Lung (tissue), 12 donors: Measurements from ENCODE around the gene SDR9C7. TPM values are rescaled to one million over a fixed set of nuclear protein-coding genes. Genes with fewer than 3 reads are reported as not detected.
"Not testable (repeated sequence)": the region's sequence is repeated elsewhere in the genome, so short reads cannot be mapped to it uniquely, and the experiment has no call there.

Experiments used
- ATAC-seq: fragments of 200-7000 bp; cut with Tn5 transposase; one replicate; pipeline ENCODE4 v1.9.1; 2020; ENCODE audit warnings: moderate number of reproducible peaks; ENCODE audit not compliant: insufficient read depth, low FRiP score
- DNase-seq, 3 donors: peaks; one replicate each; pipeline ENCODE4 v3.0.0-alpha.2; 2013 to 2017
- H3K27ac ChIP-seq, 2 donors: one replicate each; pipeline ENCODE4 v1.5.1; 2013; ENCODE audit warnings: mild to moderate bottlenecking in 2 of 2, moderate library complexity in 2 of 2, control low read depth in 1 of 2, inconsistent platforms in 1 of 2, low read depth in 1 of 2, low read length in 1 of 2
- H3K27me3 ChIP-seq, 3 donors: one replicate each; pipeline ENCODE4 v1.5.1; 2013; ENCODE audit warnings: low read length in 2 of 3; ENCODE audit not compliant: control insufficient read depth in 3 of 3, insufficient read depth in 3 of 3
- H3K36me3 ChIP-seq, 4 donors: one replicate each; pipeline ENCODE4 v1.5.1; 2013; ENCODE audit warnings: low read length in 4 of 4, mild to moderate bottlenecking in 1 of 4, moderate library complexity in 1 of 4; ENCODE audit not compliant: control insufficient read depth in 4 of 4, insufficient read depth in 4 of 4
- H3K4me1 ChIP-seq, 5 donors: one replicate each; pipeline ENCODE4 v1.5.1; 2013; ENCODE audit warnings: low read length in 5 of 5, mild to moderate bottlenecking in 2 of 5, moderate library complexity in 1 of 5; ENCODE audit not compliant: control insufficient read depth in 5 of 5, insufficient read depth in 5 of 5
- H3K4me3 ChIP-seq: one replicate; pipeline ENCODE4 v1.5.1; 2013; ENCODE audit warnings: mild to moderate bottlenecking, control low read depth, moderate library complexity
- H3K9ac ChIP-seq, 2 donors: one replicate each; pipeline ENCODE4 v1.5.1; 2013; ENCODE audit warnings: low read length in 2 of 2, control low read depth in 1 of 2; ENCODE audit not compliant: insufficient read depth in 1 of 2
- H3K9me3 ChIP-seq, 4 donors: one replicate each; pipeline ENCODE4 v1.5.1; 2013; ENCODE audit warnings: low read length in 3 of 4, mild to moderate bottlenecking in 1 of 4, moderate library complexity in 1 of 4; ENCODE audit not compliant: control insufficient read depth in 4 of 4, insufficient read depth in 3 of 4
- WGBS, 2 donors: extraction: QIAGEN DNeasy Blood & Tissue Kit; methylation state at CpG; one replicate each; pipeline ENCODE4 v1.1.7; 2013; 5-methylcytosine and 5-hydroxymethylcytosine counted together
- polyA plus RNA-seq, 2 donors: library from polyadenylated mRNA; stranded (reverse); fragments of 200-250 nt; gene quantifications; one replicate each; pipeline ENCODE4 v1.2.1, GENCODE V29; 2013
- total RNA-seq, 2 donors: library from RNA; depleted of rRNA in 1 of 2; stranded (reverse); fragments of >200 nt in 1 of 2; gene quantifications; one replicate each; pipeline ENCODE4 v1.2.1, GENCODE V29; 2014 to 2021
- TF ChIP-seq, protein P1 (sequence below): IDR thresholded peaks from 2 replicates; pipeline ENCODE4 v1.5.1; 2012; ENCODE audit warnings: mild to moderate bottlenecking; ENCODE audit errors: control extremely low read depth, extremely low read depth
- donor health status: control.
- donor health status: control.
- donor health status: Bipolar disorder and iron deficiency.
- donor health status: healthy.
- donor health status: DM: yes; HTN: yes; CAD: no.

Gene SDR9C7
- total and polyA plus RNA-seq, 4 donors = not detected

DNA sequence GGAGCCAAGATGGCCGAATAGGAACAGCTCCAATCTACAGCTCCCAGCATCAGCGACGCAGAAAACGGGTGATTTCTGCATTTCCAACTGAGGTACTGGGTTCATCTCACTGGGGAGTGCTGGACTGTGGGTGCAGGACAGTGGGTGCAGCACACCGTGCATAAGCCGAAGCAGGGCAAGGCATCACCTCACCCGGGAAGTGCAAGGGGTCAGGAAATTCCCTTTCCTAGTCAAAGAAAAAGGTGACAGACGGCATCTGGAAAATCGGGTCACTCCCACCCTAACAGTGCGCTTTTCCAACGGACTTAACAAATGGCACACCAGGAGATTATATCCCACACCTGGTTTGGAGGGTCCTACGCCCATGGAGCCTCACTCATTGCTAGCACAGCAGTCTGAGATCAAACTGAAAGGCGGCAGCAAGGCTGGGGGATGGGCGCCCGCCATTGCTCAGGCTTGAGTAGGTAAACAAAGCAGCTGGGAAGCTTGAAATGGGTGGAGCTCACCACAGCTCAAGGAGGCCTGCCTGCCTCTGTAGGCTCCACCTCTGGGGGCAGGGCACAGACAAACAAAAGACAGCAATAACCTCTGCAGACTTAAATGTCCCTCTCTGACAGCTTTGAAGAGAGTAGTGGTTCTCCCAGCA is 31.9 kb upstream of the SDR9C7 start:
- WGBS, 2 donors = 86 to 97% methylated on average over 15 of the region's 15 CpGs
- not testable (repeated sequence) for DNase-seq, H3K27me3 ChIP-seq, H3K9ac ChIP-seq, H3K4me3 ChIP-seq, H3K36me3 ChIP-seq, H3K27ac ChIP-seq, H3K9me3 ChIP-seq, ATAC-seq, H3K4me1 ChIP-seq

- not testable (repeated sequence) for H3K27me3 ChIP-seq, H3K9ac ChIP-seq, ATAC-seq, H3K4me3 ChIP-seq, H3K9me3 ChIP-seq, H3K36me3 ChIP-seq, H3K27ac ChIP-seq, H3K4me1 ChIP-seq, DNase-seq
- WGBS, 2 donors = 99% methylated on average over 3 to 4 of the region's 4 CpGs
These were observed 30.9 kb upstream of the SDR9C7 start for GRCh38 chr12:56965124-56965523.

GRCh38 chr12:56963557-56963956 is 29.3 kb upstream of the SDR9C7 start:
- H3K27ac ChIP-seq, H3K27me3 ChIP-seq, H3K9me3 ChIP-seq, H3K36me3 ChIP-seq, H3K4me1 ChIP-seq, H3K4me3 ChIP-seq, DNase-seq, ATAC-seq, H3K9ac ChIP-seq: not testable (repeated sequence)
- 94 to 100% methylated on average over 8 to 17 of the region's 27 CpGs for WGBS, 2 donors

- H3K4me3 ChIP-seq, H3K36me3 ChIP-seq, H3K27me3 ChIP-seq, H3K4me1 ChIP-seq, DNase-seq, H3K27ac ChIP-seq, ATAC-seq, H3K9ac ChIP-seq: not testable (repeated sequence)
- peaks cover 0 to 11% (median 3%) of the 10 kb centered on the region in 4 donors for H3K9me3 ChIP-seq
- WGBS, 2 donors = 48 to 58% methylated on average over 4 of the region's 4 CpGs
These were observed 28.0 kb upstream of the SDR9C7 start for GRCh38 chr12:56962247-56962646.

DNA sequence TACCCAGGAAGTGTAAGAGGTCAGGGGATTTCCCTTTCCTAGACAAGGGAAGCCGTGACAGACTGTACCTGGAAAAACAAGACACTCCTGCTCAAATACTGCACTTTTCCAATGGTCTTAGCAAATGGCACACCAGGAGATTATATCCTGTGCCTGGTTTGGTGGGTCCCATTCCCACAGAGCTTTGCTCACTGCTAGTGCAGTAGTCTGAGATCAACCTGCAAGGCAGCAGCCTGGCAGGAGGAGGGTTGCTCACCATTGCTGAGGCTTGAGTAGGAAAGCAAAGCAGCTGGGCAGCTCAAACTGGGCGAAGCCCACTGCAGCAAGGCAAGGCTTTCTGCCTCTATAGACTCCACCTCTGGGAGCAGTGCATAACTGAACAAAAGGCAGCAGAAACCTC is 24.2 kb upstream of the SDR9C7 start:
- Histone ChIP-seq H3K27me3 (no peaks in the 10 kb centered on the region), H3K4me3 (no peak overlapping the region), H3K9me3 (peaks cover 0 to 7% (median 3%) of the 10 kb centered on the region in 4 donors), H3K4me1 (no peaks in the 10 kb centered on the region), H3K36me3 (no peaks in the 10 kb centered on the region), H3K9ac (no peak overlapping the region), H3K27ac (no peak overlapping the region)
- no peak for ATAC-seq
- DNase-seq = no peak
- 77 to 87% methylated on average over 2 of the region's 2 CpGs for WGBS, 2 donors
- TF ChIP-seq, protein P1, sequence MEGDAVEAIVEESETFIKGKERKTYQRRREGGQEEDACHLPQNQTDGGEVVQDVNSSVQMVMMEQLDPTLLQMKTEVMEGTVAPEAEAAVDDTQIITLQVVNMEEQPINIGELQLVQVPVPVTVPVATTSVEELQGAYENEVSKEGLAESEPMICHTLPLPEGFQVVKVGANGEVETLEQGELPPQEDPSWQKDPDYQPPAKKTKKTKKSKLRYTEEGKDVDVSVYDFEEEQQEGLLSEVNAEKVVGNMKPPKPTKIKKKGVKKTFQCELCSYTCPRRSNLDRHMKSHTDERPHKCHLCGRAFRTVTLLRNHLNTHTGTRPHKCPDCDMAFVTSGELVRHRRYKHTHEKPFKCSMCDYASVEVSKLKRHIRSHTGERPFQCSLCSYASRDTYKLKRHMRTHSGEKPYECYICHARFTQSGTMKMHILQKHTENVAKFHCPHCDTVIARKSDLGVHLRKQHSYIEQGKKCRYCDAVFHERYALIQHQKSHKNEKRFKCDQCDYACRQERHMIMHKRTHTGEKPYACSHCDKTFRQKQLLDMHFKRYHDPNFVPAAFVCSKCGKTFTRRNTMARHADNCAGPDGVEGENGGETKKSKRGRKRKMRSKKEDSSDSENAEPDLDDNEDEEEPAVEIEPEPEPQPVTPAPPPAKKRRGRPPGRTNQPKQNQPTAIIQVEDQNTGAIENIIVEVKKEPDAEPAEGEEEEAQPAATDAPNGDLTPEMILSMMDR = no peak
